PC-3 (cell line): ENCODE results near the gene HSPA12B. TPM values are rescaled to one million over a fixed set of nuclear protein-coding genes. Genes with fewer than 3 reads are reported as not detected.

Experiments used
- ATAC-seq: fragments of 200-7000 bp; cut with Tn5 transposase; 2 replicates; pipeline ENCODE4 v1.9.1; 2020; ENCODE audit warnings: mild to moderate bottlenecking, moderate library complexity
- BruUV-seq: library from RNA; stranded (reverse); fragments of 400-500 nt; replicated peaks from 2 replicates; lab custom pipeline; 2021; lab: Mats Ljungman, UMichigan
- CTCF ChIA-PET: fragments of 300-600 bp; sonication (Branson Sonifier 250); formaldehyde crosslinking; loops from one replicate; lab custom pipeline; 2022; ENCODE audit warnings: antibody characterized with exemption; lab: Charles Lee
- POLR2A ChIA-PET: fragments of 300-600 bp; sonication (Branson Sonifier 250); formaldehyde crosslinking; loops from one replicate; lab custom pipeline; 2022; ENCODE audit warnings: antibody characterized with exemption; ENCODE audit not compliant: unreplicated experiment; lab: Charles Lee
- DNase-seq: peaks from one replicate; pipeline ENCODE4 v3.0.0-alpha.2; 2015
- H2AFZ ChIP-seq: fragments of 300-600 bp; sonication (generic); 2 replicates; pipeline ENCODE4 v1.6.0; 2016; ENCODE audit warnings: antibody characterized with exemption, low read length
- H3F3A ChIP-seq: fragments of 300-600 bp; sonication (generic); one replicate; pipeline ENCODE4 v1.6.0; 2017; ENCODE audit warnings: antibody characterized with exemption, low read length, control low read depth, mild to moderate bottlenecking; ENCODE audit not compliant: unreplicated experiment
- H3K27ac ChIP-seq: fragments of 300-600 bp; sonication (generic); 2 replicates; pipeline ENCODE4 v1.5.1; 2016; ENCODE audit warnings: mild to moderate bottlenecking, low read length
- H3K27me3 ChIP-seq: fragments of 300-600 bp; sonication (generic); 2 replicates; pipeline ENCODE4 v1.6.1; 2016; ENCODE audit warnings: low read length, mixed read lengths
- H3K36me3 ChIP-seq: fragments of 300-600 bp; sonication (generic); 2 replicates; pipeline ENCODE4 v1.6.1; 2016; ENCODE audit warnings: low read depth, mixed run types, low read length, mixed read lengths
- H3K4me1 ChIP-seq: fragments of 300-600 bp; sonication (generic); 2 replicates; pipeline ENCODE4 v1.5.1; 2016; ENCODE audit warnings: low read length; ENCODE audit not compliant: insufficient read depth
- H3K4me2 ChIP-seq: fragments of 300-600 bp; sonication (generic); 2 replicates; pipeline ENCODE4 v1.6.0; 2016; ENCODE audit warnings: low read length
- H3K4me3 ChIP-seq: fragments of 300-600 bp; sonication (generic); 2 replicates; pipeline ENCODE4 v1.5.1; 2016; ENCODE audit warnings: mild to moderate bottlenecking, low read length, mixed read lengths
- H3K79me2 ChIP-seq: fragments of 300-600 bp; sonication (generic); 2 replicates; pipeline ENCODE4 v1.6.1; 2017; ENCODE audit warnings: low read length, mixed read lengths
- H3K9ac ChIP-seq: fragments of 300-600 bp; sonication (generic); 2 replicates; pipeline ENCODE4 v1.6.0; 2016; ENCODE audit warnings: mild to moderate bottlenecking, low read length
- H3K9me2 ChIP-seq: fragments of 300-600 bp; sonication (generic); replicated peaks from 2 replicates; pipeline ENCODE4 v1.6.1; 2016; ENCODE audit warnings: mixed run types, low read length, mixed read lengths
- H3K9me3 ChIP-seq: fragments of 300-600 bp; sonication (generic); 2 replicates; pipeline ENCODE4 v1.6.1; 2016; ENCODE audit warnings: low read length, mixed read lengths
- H4K20me1 ChIP-seq: fragments of 300-600 bp; sonication (generic); 2 replicates; pipeline ENCODE4 v1.6.1; 2016; ENCODE audit warnings: low read length, mixed read lengths
- CTCF ChIP-seq: fragments of 300-600 bp; sonication (generic); conservative IDR thresholded peaks from 2 replicates; pipeline ENCODE4 v1.5.1; 2017; ENCODE audit warnings: antibody characterized with exemption, low read depth, mild to moderate bottlenecking, low read length
- EZH2 ChIP-seq: fragments of 300-600 bp; sonication (generic); IDR thresholded peaks from one replicate; pipeline ENCODE4 v1.6.1; 2017; ENCODE audit warnings: antibody characterized with exemption, mild to moderate bottlenecking, low read length; ENCODE audit not compliant: unreplicated experiment
- EZH2phosphoT487 ChIP-seq: fragments of 300-600 bp; sonication (generic); IDR thresholded peaks from 2 replicates; pipeline ENCODE4 v1.6.1; 2018; ENCODE audit warnings: mild to moderate bottlenecking, antibody characterized with exemption, low read length, borderline replicate concordance
- intact Hi-C: fragments of 100-400 bp; cut with micrococcal nuclease; formaldehyde crosslinking; loops from 2 replicates; pipeline ENCODE4 v1.9.0; 2023
- total RNA-seq: library from RNA; depleted of rRNA; stranded (reverse); fragments of >200 nt; gene quantifications from 2 replicates; pipeline ENCODE4 v1.2.3, GENCODE V29; 2014

The HSPA12B gene
- total RNA-seq, 1 experiment from 2014 or later: not detected

GRCh38 chr20:3751675-3752385, 19.3 kb downstream of the HSPA12B start:
- ATAC-seq: no peak
- no peaks in the 10 kb centered on the region for H3K27me3 ChIP-seq
- CTCF ChIA-PET: no interaction called here
- H3K9ac ChIP-seq: no peak overlapping the region
- H3F3A ChIP-seq: no peaks in the 10 kb centered on the region
- POLR2A ChIA-PET: interaction anchor here (0.5 kb wide), 1 partner anchor 1480 kb away, joined by 3 read pairs; no protein-coding TSS in a partner anchor
- no peak overlapping the region for H2AFZ ChIP-seq
- no peaks in the 10 kb centered on the region for H3K4me1 ChIP-seq
- H3K4me3 ChIP-seq: no peak overlapping the region
- H4K20me1 ChIP-seq: no peaks in the 10 kb centered on the region
- no peaks in the 10 kb centered on the region for H3K9me2 ChIP-seq
- H3K27ac ChIP-seq: no peak overlapping the region
- no peaks in the 10 kb centered on the region for H3K79me2 ChIP-seq
- no peak for TF ChIP-seq CTCF
- no peak for TF ChIP-seq EZH2
- TF ChIP-seq EZH2phosphoT487: no peak
- intact Hi-C loops: no loop called here
- DNase-seq: no peak
- no peak overlapping the region for H3K4me2 ChIP-seq
- BruUV-seq: no TSS peak
- no peaks in the 10 kb centered on the region for H3K9me3 ChIP-seq
- peaks cover 9% of the 10 kb centered on the region; the same call in 1 of the 2 replicates for H3K36me3 ChIP-seq

DNA sequence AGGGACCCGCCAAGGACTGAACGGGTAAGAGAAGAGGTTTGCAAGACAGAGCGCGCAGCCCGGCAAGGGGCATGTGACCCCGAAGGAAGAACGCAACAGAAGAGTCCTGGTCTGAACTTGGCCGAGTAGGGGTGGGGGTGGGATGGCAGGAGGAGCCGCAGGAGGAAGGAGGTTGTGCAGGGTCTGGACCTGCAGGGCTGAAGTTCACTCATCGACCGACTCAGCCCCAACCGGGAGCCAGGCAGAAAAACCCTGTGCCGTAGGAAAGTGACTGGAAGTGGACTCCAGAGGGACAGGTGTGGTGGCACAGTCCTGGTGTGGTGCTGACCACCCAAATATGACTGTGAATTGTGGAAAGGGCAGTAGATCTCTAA, 19.9 kb downstream of the HSPA12B start:
- no peak for DNase-seq
- Histone ChIP-seq H3K4me1 (no peaks in the 10 kb centered on the region), H3K9me2 (no peaks in the 10 kb centered on the region), H3K27me3 (no peaks in the 10 kb centered on the region), H3K79me2 (no peaks in the 10 kb centered on the region), H3K4me3 (no peak overlapping the region), H3F3A (no peaks in the 10 kb centered on the region), H3K36me3 (peaks cover 9% of the 10 kb centered on the region; the same call in 1 of the 2 replicates), H2AFZ (no peak overlapping the region), H3K27ac (no peak overlapping the region), H4K20me1 (no peaks in the 10 kb centered on the region), H3K4me2 (no peak overlapping the region), H3K9ac (no peak overlapping the region), H3K9me3 (no peaks in the 10 kb centered on the region)
- intact Hi-C loops: no loop called here
- ChIA-PET CTCF (interaction anchor here (1.0 to 1.1 kb wide), 4 partner anchors 9 to 102 kb away, joined by 5 to 6 read pairs (median 6); partner anchors contain the start of gene SPEF1), POLR2A (no interaction called here)
- ATAC-seq: no peak
- BruUV-seq: no TSS peak
- no peak for TF ChIP-seq EZH2phosphoT487
- TF ChIP-seq CTCF: no peak
- no peak for TF ChIP-seq EZH2

DNA sequence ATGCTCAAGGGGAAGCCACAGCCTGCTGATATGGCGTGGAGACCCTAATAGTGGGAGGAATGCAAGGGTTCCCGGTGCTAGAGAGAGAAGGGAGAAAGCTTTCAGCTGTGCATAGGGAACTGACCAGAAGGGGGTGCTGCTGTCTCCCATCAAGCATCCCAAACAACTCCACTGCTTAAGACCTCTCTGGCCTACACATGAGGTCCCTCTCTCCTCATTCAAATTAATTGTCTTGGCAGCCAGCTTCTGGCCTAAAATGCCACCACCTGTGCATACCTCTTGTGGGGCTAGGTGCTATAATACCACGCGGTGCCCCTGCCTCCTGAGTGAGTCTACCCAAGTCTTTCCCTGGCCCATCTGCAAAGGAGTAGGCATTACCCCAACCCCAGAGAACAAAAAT, 20.6 kb downstream of the HSPA12B start:
- no peak overlapping the region for H3K4me3 ChIP-seq
- TF ChIP-seq EZH2 (no peak), EZH2phosphoT487 (no peak), CTCF (peak; percentile 88)
- no peaks in the 10 kb centered on the region for H3K9me2 ChIP-seq
- no peak overlapping the region for H3K9ac ChIP-seq
- H3K27ac ChIP-seq: no peak overlapping the region
- no peaks in the 10 kb centered on the region for H3K9me3 ChIP-seq
- peak; percentile 68 for DNase-seq
- ATAC-seq: peak; percentile 80
- H3F3A ChIP-seq: no peaks in the 10 kb centered on the region
- H3K4me1 ChIP-seq: no peaks in the 10 kb centered on the region
- peaks cover 14% of the 10 kb centered on the region for H3K36me3 ChIP-seq
- ChIA-PET POLR2A (no interaction called here), CTCF (interaction anchor here (0.6 to 1.1 kb wide), 5 partner anchors 10 to 102 kb away, joined by 4 to 6 read pairs (median 5); partner anchors contain the start of gene SPEF1)
- no TSS peak for BruUV-seq
- intact Hi-C loops: loop anchor here (1.0 kb wide), 1 partner anchor 28 kb away; the partner anchor contains the start of gene SPEF1
- no peak overlapping the region for H3K4me2 ChIP-seq
- no peaks in the 10 kb centered on the region for H3K27me3 ChIP-seq
- H2AFZ ChIP-seq: no peak overlapping the region
- H3K79me2 ChIP-seq: no peaks in the 10 kb centered on the region
- no peaks in the 10 kb centered on the region for H4K20me1 ChIP-seq
